Omental fat pad (tissue), 4 donors: ENCODE measurements around the gene AGAP1. TPM values are rescaled to one million over a fixed set of nuclear protein-coding genes. Genes with fewer than 3 reads are reported as not detected.

Source experiments
- ATAC-seq: fragments of 150-250 bp; one replicate; pipeline ENCODE4 v1.9.1; 2016; ENCODE audit warnings: mild to moderate bottlenecking, moderate library complexity; ENCODE audit not compliant: low FRiP score
- DNase-seq: peaks from one replicate; pipeline ENCODE4 v3.0.0-alpha.2; 2019; ENCODE audit warnings: low spot score
- CTCF ChIP-seq, 3 donors: fragments of 450-650 bp; IDR thresholded peaks; one replicate each; pipeline ENCODE4 v1.5.1; 2016 to 2017; ENCODE audit warnings: antibody characterized with exemption in 3 of 3, mild to moderate bottlenecking in 3 of 3, moderate library complexity in 2 of 3
- total RNA-seq, 4 donors: library from RNA; depleted of rRNA; stranded (reverse); fragments of >200 nt; gene quantifications; one replicate each; pipeline ENCODE4 v1.1.0, GENCODE V29; 2016

Gene AGAP1
- total RNA-seq, 4 donors from 2014 or later: 15.5 to 24.3 (median 16.2) TPM

GRCh38 chr2:235734688-235735231 is 240.9 kb downstream of the AGAP1 start:
- DNase-seq (no peak), ATAC-seq (no peak)
- no peak for TF ChIP-seq CTCF (IDR thresholded peaks at IDR 0.05)

GRCh38 chr2:235737396-235737795 is 243.6 kb downstream of the AGAP1 start:
- ATAC-seq (no peak), DNase-seq (no peak)
- no peak for TF ChIP-seq CTCF (IDR thresholded peaks at IDR 0.05)

- DNase-seq: no peak
- no peak for ATAC-seq
- no peak for TF ChIP-seq CTCF (IDR thresholded peaks at IDR 0.05)
Measured at GRCh38 chr2:235737840-235738239, 244.0 kb downstream of the AGAP1 start.

GRCh38 chr2:235739704-235740415 is 246.0 kb downstream of the AGAP1 start:
- no peak for DNase-seq
- no peak for ATAC-seq
- no peak for TF ChIP-seq CTCF (IDR thresholded peaks at IDR 0.05)

GRCh38 chr2:235740821-235741220 is 247.0 kb downstream of the AGAP1 start:
- DNase-seq (no peak), ATAC-seq (no peak)
- TF ChIP-seq CTCF (IDR thresholded peaks at IDR 0.05): no peak

GRCh38 chr2:235744161-235744560 is 250.3 kb downstream of the AGAP1 start:
- ATAC-seq: no peak
- TF ChIP-seq CTCF (IDR thresholded peaks at IDR 0.05): no peak
- no peak for DNase-seq

GRCh38 chr2:235745597-235745996 is 251.8 kb downstream of the AGAP1 start:
- TF ChIP-seq CTCF (IDR thresholded peaks at IDR 0.05): no peak
- ATAC-seq (no peak), DNase-seq (no peak)
